GM12878 (cell line): ENCODE measurements around the gene LTBP4. TPM values are rescaled to one million over a fixed set of nuclear protein-coding genes. Genes with fewer than 3 reads are reported as not detected.

ENCODE experiments used
- DPF2 ChIP-seq: fragments of 450-650 bp; IDR thresholded peaks from 2 replicates; pipeline ENCODE4 v1.6.1; 2017; ENCODE audit warnings: mild to moderate bottlenecking
- EED ChIP-seq: sonication (generic); IDR thresholded peaks from 2 replicates; pipeline ENCODE4 v1.6.1; 2016; ENCODE audit warnings: antibody characterized with exemption, low read depth
- EGR1 ChIP-seq, 2 experiments: IDR thresholded peaks; 1 replicate in 1 of 2; 2 replicates in 1 of 2; pipeline ENCODE4 v1.6.1; 2011 to 2012; ENCODE audit warnings: low read depth in 2 of 2, low read length in 2 of 2, borderline replicate concordance in 1 of 2, mild to moderate bottlenecking in 1 of 2, moderate library complexity in 1 of 2
- FOS ChIP-seq: IDR thresholded peaks from 3 replicates; pipeline ENCODE4 v1.6.1; 2011; ENCODE audit warnings: borderline replicate concordance; ENCODE audit not compliant: insufficient read length; ENCODE audit errors: extremely low read depth
- PAX5 ChIP-seq: IDR thresholded peaks from 2 replicates; pipeline ENCODE4 v1.6.1; 2011; ENCODE audit warnings: low read depth, low read length, borderline replicate concordance
- RAD21 ChIP-seq: IDR thresholded peaks from 2 replicates; pipeline ENCODE4 v1.6.1; 2011; ENCODE audit warnings: mild to moderate bottlenecking, low read depth, low read length, moderate library complexity; ENCODE audit not compliant: insufficient read depth
- YBX1 ChIP-seq: fragments of 450-650 bp; IDR thresholded peaks from 2 replicates; pipeline ENCODE4 v1.6.1; 2016; ENCODE audit warnings: antibody characterized with exemption
- polyA plus RNA-seq, 11 experiments: library from polyadenylated mRNA; depleted of rRNA in 4 of 11; unstranded in 6 of 11; stranded (reverse) in 5 of 11; fragments of >200 nt; fragmentation: Nextera tagmentation in 4 of 11; fragmentation: Illumina TruSeq in 1 of 11; extraction: Ambion mirVana in 4 of 11; extraction: Trizol in 1 of 11; gene quantifications; 1 replicate in 1 of 11; 2 replicates in 10 of 11; pipeline versions ENCODE4 v1.2.1 to v1.2.3, GENCODE V29; 2011 to 2016; ENCODE audit warnings: inconsistent platforms in 2 of 11, missing spikeins in 2 of 11, low read depth in 1 of 11
- total RNA-seq, 4 experiments: library from RNA; depleted of rRNA in 3 of 4; stranded (reverse); fragments of >200 nt in 3 of 4; fragmentation: Illumina TruSeq in 1 of 4; extraction: Trizol in 1 of 4; gene quantifications; 2 replicates each; pipeline versions ENCODE4 v1.2.1 to v1.2.3, GENCODE V29; 2013 to 2021
- TF ChIP-seq, protein P1 (sequence below): fragments of 150-350 bp; IDR thresholded peaks from 2 replicates; pipeline ENCODE4 v1.6.1; 2016; ENCODE audit warnings: low read depth, low read length
- TF ChIP-seq, protein P2 (sequence below): fragments of 450-650 bp; IDR thresholded peaks from 2 replicates; pipeline ENCODE4 v1.6.1; 2017; ENCODE audit warnings: low read depth, mild to moderate bottlenecking, moderate library complexity
- TF ChIP-seq, protein P3 (sequence below): IDR thresholded peaks from 2 replicates; pipeline ENCODE4 v1.6.1; 2011; ENCODE audit warnings: low read depth, mild to moderate bottlenecking, low read length, moderate library complexity, borderline replicate concordance; ENCODE audit errors: extremely low read depth
- TF ChIP-seq, protein P4 (sequence below): fragments of 150-350 bp; IDR thresholded peaks from 2 replicates; pipeline ENCODE4 v1.6.1; 2014; ENCODE audit warnings: mild to moderate bottlenecking, low read depth, low read length
- TF ChIP-seq, protein P5 (sequence below): fragments of 450-650 bp; IDR thresholded peaks from 2 replicates; pipeline ENCODE4 v1.6.1; 2017; ENCODE audit warnings: mild to moderate bottlenecking, moderate library complexity

LTBP4 gene
- total and polyA plus RNA-seq, 10 of the 15 experiments (the other 5 are each of a cell fraction or from before 2014, with no cell fraction given): 0.09 to 34.6 (median 8.5) TPM; not detected in 1

DNA sequence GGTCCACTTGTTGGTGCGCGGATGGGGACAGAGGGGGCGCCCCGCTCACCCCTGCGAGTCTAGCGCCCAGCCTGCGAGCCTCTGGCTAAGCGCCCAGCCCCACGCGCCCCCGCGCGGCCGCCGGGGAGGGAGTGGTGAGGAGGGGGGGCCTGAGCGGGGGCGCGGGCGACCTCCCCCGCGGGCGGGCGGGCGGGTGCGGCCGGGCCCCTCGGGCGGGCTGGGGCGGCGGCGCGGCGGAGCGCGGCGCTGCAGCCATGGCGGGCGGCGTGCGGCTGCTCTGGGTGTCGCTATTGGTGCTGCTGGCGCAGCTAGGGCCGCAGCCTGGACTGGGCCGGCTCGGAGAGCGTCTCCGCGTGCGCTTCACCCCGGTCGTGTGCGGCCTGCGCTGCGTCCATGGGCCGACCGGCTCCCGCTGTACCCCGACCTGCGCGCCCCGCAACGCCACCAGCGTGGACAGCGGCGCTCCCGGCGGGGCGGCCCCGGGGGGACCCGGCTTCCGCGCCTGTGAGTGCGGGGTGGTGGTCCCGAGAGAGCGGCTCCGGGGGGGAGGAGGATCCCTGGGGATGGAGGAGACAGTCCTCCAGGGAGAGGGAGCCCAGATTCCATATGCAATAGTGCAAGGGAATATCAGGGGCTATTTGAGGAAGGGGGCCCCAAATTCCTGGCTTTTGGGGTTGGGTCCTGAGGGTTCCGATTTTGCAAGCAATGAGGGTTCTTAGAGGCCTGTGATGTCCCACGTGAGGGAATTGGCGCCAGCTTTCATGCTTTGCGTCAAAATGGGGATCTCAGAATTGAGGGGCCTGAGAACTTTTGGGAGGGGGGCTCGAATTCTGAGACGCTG, at the start of gene LTBP4 (continued):
- TF ChIP-seq, protein P1, sequence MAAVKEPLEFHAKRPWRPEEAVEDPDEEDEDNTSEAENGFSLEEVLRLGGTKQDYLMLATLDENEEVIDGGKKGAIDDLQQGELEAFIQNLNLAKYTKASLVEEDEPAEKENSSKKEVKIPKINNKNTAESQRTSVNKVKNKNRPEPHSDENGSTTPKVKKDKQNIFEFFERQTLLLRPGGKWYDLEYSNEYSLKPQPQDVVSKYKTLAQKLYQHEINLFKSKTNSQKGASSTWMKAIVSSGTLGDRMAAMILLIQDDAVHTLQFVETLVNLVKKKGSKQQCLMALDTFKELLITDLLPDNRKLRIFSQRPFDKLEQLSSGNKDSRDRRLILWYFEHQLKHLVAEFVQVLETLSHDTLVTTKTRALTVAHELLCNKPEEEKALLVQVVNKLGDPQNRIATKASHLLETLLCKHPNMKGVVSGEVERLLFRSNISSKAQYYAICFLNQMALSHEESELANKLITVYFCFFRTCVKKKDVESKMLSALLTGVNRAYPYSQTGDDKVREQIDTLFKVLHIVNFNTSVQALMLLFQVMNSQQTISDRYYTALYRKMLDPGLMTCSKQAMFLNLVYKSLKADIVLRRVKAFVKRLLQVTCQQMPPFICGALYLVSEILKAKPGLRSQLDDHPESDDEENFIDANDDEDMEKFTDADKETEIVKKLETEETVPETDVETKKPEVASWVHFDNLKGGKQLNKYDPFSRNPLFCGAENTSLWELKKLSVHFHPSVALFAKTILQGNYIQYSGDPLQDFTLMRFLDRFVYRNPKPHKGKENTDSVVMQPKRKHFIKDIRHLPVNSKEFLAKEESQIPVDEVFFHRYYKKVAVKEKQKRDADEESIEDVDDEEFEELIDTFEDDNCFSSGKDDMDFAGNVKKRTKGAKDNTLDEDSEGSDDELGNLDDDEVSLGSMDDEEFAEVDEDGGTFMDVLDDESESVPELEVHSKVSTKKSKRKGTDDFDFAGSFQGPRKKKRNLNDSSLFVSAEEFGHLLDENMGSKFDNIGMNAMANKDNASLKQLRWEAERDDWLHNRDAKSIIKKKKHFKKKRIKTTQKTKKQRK: no peak
- TF ChIP-seq, protein P2, sequence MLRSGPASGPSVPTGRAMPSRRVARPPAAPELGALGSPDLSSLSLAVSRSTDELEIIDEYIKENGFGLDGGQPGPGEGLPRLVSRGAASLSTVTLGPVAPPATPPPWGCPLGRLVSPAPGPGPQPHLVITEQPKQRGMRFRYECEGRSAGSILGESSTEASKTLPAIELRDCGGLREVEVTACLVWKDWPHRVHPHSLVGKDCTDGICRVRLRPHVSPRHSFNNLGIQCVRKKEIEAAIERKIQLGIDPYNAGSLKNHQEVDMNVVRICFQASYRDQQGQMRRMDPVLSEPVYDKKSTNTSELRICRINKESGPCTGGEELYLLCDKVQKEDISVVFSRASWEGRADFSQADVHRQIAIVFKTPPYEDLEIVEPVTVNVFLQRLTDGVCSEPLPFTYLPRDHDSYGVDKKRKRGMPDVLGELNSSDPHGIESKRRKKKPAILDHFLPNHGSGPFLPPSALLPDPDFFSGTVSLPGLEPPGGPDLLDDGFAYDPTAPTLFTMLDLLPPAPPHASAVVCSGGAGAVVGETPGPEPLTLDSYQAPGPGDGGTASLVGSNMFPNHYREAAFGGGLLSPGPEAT: no peak
- TF ChIP-seq, protein P3, sequence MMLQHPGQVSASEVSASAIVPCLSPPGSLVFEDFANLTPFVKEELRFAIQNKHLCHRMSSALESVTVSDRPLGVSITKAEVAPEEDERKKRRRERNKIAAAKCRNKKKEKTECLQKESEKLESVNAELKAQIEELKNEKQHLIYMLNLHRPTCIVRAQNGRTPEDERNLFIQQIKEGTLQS: no peak
- TF ChIP-seq EED (no peak), YBX1 (no peak), EGR1 (IDR thresholded peaks at IDR 0.05; ENCODE audit: borderline replicate concordance in 1 of 2, low read depth in 2 of 2, low read length in 2 of 2) (peak in 1 of 2 experiments; percentile 42; a peak in 1 of 3 replicates), DPF2 (no peak), RAD21 (no peak), FOS (no peak), PAX5 (no peak)
- TF ChIP-seq, protein P4, sequence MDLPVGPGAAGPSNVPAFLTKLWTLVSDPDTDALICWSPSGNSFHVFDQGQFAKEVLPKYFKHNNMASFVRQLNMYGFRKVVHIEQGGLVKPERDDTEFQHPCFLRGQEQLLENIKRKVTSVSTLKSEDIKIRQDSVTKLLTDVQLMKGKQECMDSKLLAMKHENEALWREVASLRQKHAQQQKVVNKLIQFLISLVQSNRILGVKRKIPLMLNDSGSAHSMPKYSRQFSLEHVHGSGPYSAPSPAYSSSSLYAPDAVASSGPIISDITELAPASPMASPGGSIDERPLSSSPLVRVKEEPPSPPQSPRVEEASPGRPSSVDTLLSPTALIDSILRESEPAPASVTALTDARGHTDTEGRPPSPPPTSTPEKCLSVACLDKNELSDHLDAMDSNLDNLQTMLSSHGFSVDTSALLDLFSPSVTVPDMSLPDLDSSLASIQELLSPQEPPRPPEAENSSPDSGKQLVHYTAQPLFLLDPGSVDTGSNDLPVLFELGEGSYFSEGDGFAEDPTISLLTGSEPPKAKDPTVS: no peak
- TF ChIP-seq, protein P5, sequence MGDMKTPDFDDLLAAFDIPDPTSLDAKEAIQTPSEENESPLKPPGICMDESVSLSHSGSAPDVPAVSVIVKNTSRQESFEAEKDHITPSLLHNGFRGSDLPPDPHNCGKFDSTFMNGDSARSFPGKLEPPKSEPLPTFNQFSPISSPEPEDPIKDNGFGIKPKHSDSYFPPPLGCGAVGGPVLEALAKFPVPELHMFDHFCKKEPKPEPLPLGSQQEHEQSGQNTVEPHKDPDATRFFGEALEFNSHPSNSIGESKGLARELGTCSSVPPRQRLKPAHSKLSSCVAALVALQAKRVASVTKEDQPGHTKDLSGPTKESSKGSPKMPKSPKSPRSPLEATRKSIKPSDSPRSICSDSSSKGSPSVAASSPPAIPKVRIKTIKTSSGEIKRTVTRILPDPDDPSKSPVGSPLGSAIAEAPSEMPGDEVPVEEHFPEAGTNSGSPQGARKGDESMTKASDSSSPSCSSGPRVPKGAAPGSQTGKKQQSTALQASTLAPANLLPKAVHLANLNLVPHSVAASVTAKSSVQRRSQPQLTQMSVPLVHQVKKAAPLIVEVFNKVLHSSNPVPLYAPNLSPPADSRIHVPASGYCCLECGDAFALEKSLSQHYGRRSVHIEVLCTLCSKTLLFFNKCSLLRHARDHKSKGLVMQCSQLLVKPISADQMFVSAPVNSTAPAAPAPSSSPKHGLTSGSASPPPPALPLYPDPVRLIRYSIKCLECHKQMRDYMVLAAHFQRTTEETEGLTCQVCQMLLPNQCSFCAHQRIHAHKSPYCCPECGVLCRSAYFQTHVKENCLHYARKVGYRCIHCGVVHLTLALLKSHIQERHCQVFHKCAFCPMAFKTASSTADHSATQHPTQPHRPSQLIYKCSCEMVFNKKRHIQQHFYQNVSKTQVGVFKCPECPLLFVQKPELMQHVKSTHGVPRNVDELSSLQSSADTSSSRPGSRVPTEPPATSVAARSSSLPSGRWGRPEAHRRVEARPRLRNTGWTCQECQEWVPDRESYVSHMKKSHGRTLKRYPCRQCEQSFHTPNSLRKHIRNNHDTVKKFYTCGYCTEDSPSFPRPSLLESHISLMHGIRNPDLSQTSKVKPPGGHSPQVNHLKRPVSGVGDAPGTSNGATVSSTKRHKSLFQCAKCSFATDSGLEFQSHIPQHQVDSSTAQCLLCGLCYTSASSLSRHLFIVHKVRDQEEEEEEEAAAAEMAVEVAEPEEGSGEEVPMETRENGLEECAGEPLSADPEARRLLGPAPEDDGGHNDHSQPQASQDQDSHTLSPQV: no peak
